ENCODE measurements around the gene ADIPOR2.

ADIPOR2 gene

GRCh38 chr12:1781772-1782171, 90.9 kb downstream of the ADIPOR2 start:
- no peak for DNase-seq

- DNase-seq = no peak
Measured at GRCh38 chr12:1782215-1782614, 91.3 kb downstream of the ADIPOR2 start.

DNA sequence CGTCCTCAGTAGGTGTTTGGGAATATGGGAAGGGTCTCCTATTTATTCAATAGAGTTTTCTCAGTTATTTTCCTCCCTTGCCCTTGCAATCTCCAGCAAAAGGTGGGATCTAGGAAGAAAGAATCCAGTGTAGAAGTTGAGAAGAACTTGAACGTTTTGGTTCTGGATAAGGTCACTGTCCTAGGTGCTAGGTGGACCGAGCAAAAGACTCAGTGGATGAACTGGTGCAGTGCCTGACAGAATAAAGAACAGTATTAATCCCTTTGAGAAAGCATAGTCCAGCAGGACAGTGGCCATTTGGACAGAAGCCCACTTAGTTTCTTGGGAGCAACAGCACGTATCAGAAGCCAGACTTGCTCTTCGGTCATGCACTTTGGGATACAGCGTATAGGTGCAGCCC, 96.8 kb downstream of the ADIPOR2 start:
- DNase-seq = no peak

DNA sequence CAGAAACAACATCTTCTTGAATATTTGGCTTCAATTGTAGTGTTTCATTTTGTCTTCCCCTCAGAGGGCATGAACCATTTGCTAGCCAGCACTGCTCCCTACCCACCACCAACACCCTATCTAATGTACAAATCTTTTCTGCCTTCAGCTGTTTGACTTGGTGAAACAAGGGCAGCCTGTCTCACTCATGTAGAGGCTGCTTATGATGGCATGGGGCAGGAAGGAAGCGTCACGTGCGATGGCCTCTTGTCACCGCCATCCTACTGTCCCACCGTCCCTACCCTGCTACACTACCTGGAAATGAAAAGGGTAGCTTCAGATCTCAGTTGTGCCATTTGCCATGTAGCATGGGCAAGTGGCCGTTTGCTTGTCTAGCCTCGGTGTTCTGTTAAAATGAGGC, 99.6 kb downstream of the ADIPOR2 start:
- no peak for DNase-seq

DNA sequence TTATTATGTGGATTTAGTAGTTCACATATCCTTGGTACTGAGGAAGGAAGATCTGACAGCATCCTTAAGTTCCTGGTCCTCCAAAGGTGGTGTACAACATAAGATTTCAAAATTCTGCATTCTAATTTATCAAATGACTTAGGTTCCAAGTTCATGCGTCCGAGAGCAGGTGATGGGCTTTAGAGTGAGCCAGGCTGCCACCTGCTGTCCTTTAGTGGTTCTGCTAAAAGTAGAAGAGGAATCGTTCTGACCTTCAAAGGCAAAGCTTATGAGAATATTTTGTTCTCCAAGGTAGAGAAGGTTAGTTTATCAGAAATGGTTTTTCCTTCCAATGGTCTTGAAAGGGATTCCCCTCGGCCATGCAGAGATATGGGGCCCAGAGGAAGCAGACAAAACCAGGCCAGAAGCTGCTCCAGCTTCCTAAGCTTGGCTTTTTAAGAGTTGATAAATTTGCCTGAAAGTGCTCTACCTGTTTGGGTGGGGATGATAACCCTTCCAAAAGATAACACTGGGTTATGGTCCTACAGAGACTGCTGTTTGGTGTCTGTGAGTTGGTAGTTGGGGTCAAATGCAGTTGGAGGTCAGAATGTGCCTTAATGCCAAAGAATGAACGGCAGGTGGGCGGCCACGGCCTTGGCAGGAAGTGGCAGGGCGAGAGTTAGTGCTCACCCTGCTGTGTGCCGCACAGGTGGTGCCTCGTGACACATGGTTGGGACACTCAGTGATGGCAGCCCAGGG, 100.4 kb downstream of the ADIPOR2 start:
- no peak for DNase-seq

DNA sequence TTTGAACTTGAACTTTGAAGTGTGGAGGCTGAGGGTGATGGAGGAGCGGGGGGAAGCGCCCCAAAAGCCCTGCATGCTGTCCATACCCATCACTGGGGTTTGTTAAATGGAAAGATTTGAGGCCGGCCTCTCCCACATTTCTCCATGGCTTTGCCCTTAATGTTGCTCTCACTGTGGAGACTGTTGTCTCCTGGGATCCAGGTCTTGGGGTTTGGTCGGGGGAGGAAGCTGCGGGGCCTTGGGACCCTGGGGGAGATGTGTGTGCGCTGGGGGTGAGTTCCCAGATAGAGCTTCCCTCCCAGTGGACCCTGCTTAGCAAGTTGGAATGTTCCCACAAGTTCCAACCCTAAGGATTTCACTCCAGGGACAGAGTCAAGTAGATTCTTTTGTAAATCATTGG, 101.5 kb downstream of the ADIPOR2 start:
- no peak for DNase-seq

GRCh38 chr12:1793426-1794210, 102.7 kb downstream of the ADIPOR2 start:
- no peak for DNase-seq

DNA sequence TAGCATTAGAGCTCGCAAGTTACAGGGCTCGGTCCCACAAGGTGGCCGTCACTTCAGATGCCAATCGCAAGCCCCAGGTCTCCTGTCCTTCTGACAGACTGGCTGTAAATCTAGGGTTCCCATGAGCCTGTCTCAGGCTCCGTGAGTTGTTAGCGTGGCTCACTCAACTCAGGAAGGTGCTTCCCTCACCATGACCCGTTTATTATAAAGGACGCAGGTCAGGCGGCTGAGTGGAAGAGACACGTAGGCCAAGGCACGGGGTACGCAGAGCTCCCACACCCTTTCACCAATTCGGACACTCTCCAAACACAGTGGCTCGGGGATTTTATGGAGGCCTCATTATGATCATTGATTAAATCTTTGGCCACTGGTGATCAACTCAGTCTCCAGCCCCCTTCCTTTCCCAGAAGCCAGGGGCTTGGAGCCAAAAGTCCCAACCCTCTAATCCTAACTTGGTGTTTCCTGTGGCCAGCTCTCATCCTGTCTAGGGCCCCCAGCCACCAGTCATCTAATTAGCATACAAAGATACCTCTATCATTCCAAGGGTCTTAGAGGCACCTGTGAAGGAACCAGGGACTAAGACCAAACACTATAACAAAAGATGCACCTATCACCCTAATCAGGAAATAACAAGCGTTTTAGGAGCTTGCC, 103.7 kb downstream of the ADIPOR2 start:
- no peak for DNase-seq

- DNase-seq = no peak
Measured at GRCh38 chr12:1795221-1795784, 104.4 kb downstream of the ADIPOR2 start.

GRCh38 chr12:1795785-1796514, 105.1 kb downstream of the ADIPOR2 start:
- peak; percentile 68 for DNase-seq

DNA sequence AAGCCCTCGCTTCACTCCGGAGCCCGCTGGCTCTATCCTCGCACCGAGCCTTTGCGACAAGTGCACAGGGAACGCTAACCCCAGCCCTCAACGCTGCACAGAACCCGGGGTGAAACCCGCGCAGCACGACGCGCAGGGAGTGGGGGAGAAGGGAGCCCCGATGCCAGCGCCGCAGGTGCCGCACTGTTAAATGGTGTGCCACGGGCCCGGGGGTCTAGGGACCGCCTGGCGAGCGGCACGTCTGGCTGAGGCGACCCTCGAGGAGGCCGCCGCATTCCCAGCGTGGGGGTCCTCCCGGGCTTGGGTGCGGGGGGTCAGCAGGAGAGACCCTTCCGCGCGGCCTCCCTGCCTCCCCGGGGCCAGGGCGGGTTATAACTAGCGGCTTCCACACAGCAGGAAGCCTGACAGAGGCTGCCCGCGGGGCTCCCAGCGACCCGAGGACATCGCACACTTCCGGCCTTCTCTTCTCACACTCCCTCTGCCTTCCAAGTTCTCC, 105.7 kb downstream of the ADIPOR2 start:
- no peak for DNase-seq

- DNase-seq = no peak
Measured at GRCh38 chr12:1797011-1797901, 106.4 kb downstream of the ADIPOR2 start.

DNA sequence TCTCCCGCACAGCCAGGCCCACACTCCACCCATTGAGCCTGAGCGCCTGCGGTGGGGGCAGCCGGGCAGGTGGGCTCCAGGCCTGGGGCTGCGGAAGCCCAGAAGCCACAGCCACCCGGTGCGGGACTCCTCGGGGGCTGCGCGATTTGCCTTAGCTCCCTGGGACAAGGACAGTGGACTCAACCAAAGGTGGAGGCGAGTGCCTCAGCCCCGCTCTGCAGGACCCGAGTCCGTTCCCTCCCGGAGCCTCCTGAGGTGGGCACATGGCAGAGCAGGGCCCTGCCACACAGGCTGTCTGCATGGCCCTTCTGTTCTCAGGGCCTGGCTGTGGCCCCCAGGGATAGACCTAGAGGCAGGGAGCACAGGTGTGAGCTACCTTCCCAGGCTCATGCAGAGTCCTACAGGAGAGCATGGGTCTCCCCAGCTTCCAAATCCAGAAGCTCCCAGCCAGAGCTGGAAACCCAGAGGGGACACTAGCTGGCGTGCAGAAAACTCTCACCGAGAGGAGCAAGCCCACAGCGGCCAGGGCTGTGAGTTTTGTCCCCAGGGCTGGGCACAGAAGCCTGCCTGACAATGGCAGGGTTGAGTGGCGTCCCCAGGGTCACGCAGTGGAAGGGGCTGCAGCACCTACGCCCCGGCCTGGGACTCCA, 107.2 kb downstream of the ADIPOR2 start:
- no peak for DNase-seq

- no peak for DNase-seq
Measured at GRCh38 chr12:1798641-1799020, 107.8 kb downstream of the ADIPOR2 start.

GRCh38 chr12:1799051-1799881, 108.4 kb downstream of the ADIPOR2 start:
- no peak for DNase-seq

DNA sequence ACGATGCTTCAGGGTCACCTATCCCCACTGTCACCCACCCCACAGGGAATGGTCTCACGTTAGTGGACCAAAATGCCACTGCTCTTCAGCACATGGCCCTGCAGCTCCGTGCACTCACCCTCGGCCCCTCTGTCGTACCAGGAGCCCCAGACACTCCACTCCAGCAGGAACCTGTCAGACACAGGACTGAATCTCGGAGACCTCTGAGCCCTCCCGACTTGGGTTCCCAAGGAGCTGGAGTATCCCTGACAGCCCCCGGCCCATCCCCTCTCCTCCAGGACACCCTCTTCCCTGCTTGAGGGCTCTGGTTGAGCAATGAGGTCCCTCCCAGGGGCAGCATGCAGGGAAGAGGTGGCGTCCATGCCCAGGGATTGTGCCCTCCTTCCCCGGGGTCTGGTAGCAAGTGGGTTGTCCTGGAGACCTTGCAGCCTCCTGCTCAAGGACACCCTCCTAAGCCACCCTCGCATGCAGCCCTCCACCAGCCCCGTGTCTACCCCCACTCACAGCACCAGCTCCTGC, 109.1 kb downstream of the ADIPOR2 start:
- DNase-seq = no peak

DNA sequence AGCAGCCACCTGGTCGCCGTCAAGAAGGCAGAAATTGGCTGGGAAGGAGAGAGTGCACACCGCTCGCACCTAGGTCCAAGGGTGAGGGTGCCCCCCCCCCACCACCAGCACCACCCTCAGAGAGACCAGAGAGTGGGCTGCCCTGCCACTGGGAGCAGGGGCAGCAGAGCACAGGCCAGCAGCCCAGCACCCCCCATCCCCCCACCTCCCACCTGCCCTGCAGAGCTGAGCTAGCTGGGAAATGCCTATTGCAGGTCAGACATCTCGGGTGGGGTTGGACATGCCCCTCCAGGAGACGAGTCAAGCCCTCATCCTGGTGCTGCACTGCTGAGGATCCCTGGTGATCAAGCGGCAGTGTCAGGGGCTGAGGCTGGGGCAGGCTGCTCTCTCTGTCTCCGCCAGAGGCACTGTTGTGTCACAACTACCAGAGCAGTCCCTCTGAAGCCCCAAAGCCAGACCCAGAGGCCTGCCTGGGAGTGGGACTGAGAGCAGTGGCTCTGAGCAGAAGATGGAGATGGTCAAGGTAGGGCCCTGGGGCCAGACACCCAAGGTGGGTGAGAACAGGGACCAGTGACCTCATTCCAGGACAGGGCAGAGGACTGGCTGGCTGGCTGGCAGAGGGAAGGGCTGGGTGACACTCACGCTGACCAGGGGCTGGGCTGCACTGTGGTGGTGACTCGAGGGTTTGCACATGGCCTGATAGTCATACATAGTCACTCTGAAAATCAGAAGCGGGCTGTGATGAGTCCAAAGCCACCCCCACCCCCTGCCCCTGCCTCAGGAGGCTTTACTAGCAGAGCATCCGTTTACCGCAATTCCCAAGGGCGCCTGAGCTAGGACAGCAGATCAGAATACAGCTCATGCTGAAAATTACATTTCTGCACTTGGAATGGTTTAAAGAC, 109.8 kb downstream of the ADIPOR2 start:
- DNase-seq = no peak

GRCh38 chr12:1801303-1801975, 110.6 kb downstream of the ADIPOR2 start:
- no peak for DNase-seq

Data from amniotic stem cell (primary cell).